ENCODE results near the gene ETV6.

The ETV6 gene

GRCh38 chr12:11645391-11645790 is 4.1 kb upstream of the ETV6 start:
- DNase-seq (ENCODE audit: low spot score) = no peak

GRCh38 chr12:11648514-11649412 is 711 bp upstream of the ETV6 start:
- peak; percentile 18 for DNase-seq (ENCODE audit: low spot score)

GRCh38 chr12:11650286-11651281 is 1.1 kb downstream of the ETV6 start:
- DNase-seq (ENCODE audit: low spot score) = peak; percentile 25

- DNase-seq (ENCODE audit: low spot score) = peak; percentile 12
Observed at GRCh38 chr12:11651381-11651780, 1.9 kb downstream of the ETV6 start.

GRCh38 chr12:11651785-11652184 is 2.3 kb downstream of the ETV6 start:
- no peak for DNase-seq (ENCODE audit: low spot score)

- peak; percentile 8 for DNase-seq (ENCODE audit: low spot score)
Observed at GRCh38 chr12:11652351-11653040, 3.0 kb downstream of the ETV6 start.

GRCh38 chr12:11653215-11653753 is 3.8 kb downstream of the ETV6 start:
- no peak for DNase-seq (ENCODE audit: low spot score)

GRCh38 chr12:11654338-11654737 is 4.9 kb downstream of the ETV6 start:
- DNase-seq (ENCODE audit: low spot score) = no peak

- no peak for DNase-seq (ENCODE audit: low spot score)
Observed at GRCh38 chr12:11654802-11655201, 5.3 kb downstream of the ETV6 start.

- DNase-seq (ENCODE audit: low spot score) = no peak
Observed at GRCh38 chr12:11655842-11656241, 6.4 kb downstream of the ETV6 start.

GRCh38 chr12:11656550-11656949 is 7.1 kb downstream of the ETV6 start:
- no peak for DNase-seq (ENCODE audit: low spot score)

GRCh38 chr12:11657511-11657910 is 8.0 kb downstream of the ETV6 start:
- DNase-seq (ENCODE audit: low spot score) = no peak

GRCh38 chr12:11658791-11659190 is 9.3 kb downstream of the ETV6 start:
- DNase-seq (ENCODE audit: low spot score) = no peak

GRCh38 chr12:11660624-11661023 is 11.2 kb downstream of the ETV6 start:
- DNase-seq (ENCODE audit: low spot score) = no peak

GRCh38 chr12:11661491-11662089 is 12.1 kb downstream of the ETV6 start:
- no peak for DNase-seq (ENCODE audit: low spot score)

- DNase-seq (ENCODE audit: low spot score) = no peak
Observed at GRCh38 chr12:11662369-11662768, 12.9 kb downstream of the ETV6 start.

GRCh38 chr12:11663130-11663529 is 13.7 kb downstream of the ETV6 start:
- DNase-seq (ENCODE audit: low spot score) = no peak

- no peak for DNase-seq (ENCODE audit: low spot score)
Observed at GRCh38 chr12:11664101-11664500, 14.6 kb downstream of the ETV6 start.

GRCh38 chr12:11666131-11667050 is 16.9 kb downstream of the ETV6 start:
- no peak for DNase-seq (ENCODE audit: low spot score)

GRCh38 chr12:11667171-11667570 is 17.7 kb downstream of the ETV6 start:
- no peak for DNase-seq (ENCODE audit: low spot score)
